ENCODE results near the gene RNF4.

RNF4 gene

GRCh38 chr4:2492970-2493369, 24.1 kb downstream of the RNF4 start (continued):
- TF ChIP-seq GLIS3 (CRISPR knock-in tag; IDR thresholded peaks at IDR 0.05) (no peak), CSDC2 (CRISPR knock-in tag; IDR thresholded peaks at IDR 0.05) (no peak), TOX (CRISPR knock-in tag; IDR thresholded peaks at IDR 0.05; ENCODE audit: borderline replicate concordance) (no peak), ZNF565 (CRISPR knock-in tag; conservative IDR thresholded peaks at IDR 0.05; ENCODE audit: low read depth) (no peak)

GRCh38 chr4:2494992-2495391, 26.1 kb downstream of the RNF4 start:
- no peak for ATAC-seq
- TF ChIP-seq GLIS3 (CRISPR knock-in tag; IDR thresholded peaks at IDR 0.05) (no peak), CREB5 (CRISPR knock-in tag; IDR thresholded peaks at IDR 0.05; ENCODE audit: low read depth) (no peak), ESRRG (CRISPR knock-in tag; IDR thresholded peaks at IDR 0.05) (no peak)

GRCh38 chr4:2497324-2497723, 28.4 kb downstream of the RNF4 start:
- no peak for TF ChIP-seq CSDC2 (CRISPR knock-in tag; IDR thresholded peaks at IDR 0.05)
- no peak for TF ChIP-seq PATZ1 (CRISPR knock-in tag; IDR thresholded peaks at IDR 0.05; ENCODE audit: borderline replicate concordance)
- TF ChIP-seq CSRNP3 (CRISPR knock-in tag; IDR thresholded peaks at IDR 0.05), result no peak
- no peak for TF ChIP-seq ZNF8 (CRISPR knock-in tag; IDR thresholded peaks at IDR 0.05)
- no peak for TF ChIP-seq ZNF565 (CRISPR knock-in tag; conservative IDR thresholded peaks at IDR 0.05; ENCODE audit: low read depth)
- TF ChIP-seq ESRRG (CRISPR knock-in tag; IDR thresholded peaks at IDR 0.05), result no peak
- TF ChIP-seq BACH2 (CRISPR knock-in tag; IDR thresholded peaks at IDR 0.05; ENCODE audit: borderline replicate concordance), result no peak
- no peak for TF ChIP-seq SNAI2 (CRISPR knock-in tag; IDR thresholded peaks at IDR 0.05)
- TF ChIP-seq TCF4 (CRISPR knock-in tag; IDR thresholded peaks at IDR 0.05; ENCODE audit: borderline replicate concordance), result no peak
- no peak for TF ChIP-seq GLIS3 (CRISPR knock-in tag; IDR thresholded peaks at IDR 0.05)
- TF ChIP-seq PPARA (CRISPR knock-in tag; IDR thresholded peaks at IDR 0.05; ENCODE audit: borderline replicate concordance), result no peak
- TF ChIP-seq ARNTL (CRISPR knock-in tag; IDR thresholded peaks at IDR 0.05; ENCODE audit: borderline replicate concordance, low read depth), result no peak
- TF ChIP-seq ISL1 (CRISPR knock-in tag; IDR thresholded peaks at IDR 0.05), result no peak
- ATAC-seq, result no peak

- no peak for ATAC-seq
- no peak for TF ChIP-seq TSHZ2 (CRISPR knock-in tag; IDR thresholded peaks at IDR 0.05)
These were observed 29.0 kb downstream of the RNF4 start for GRCh38 chr4:2497931-2498330.

GRCh38 chr4:2500547-2500946, 31.6 kb downstream of the RNF4 start:
- no peak for ATAC-seq
- TF ChIP-seq CREB5 (CRISPR knock-in tag; IDR thresholded peaks at IDR 0.05; ENCODE audit: low read depth) (no peak), TOX (CRISPR knock-in tag; IDR thresholded peaks at IDR 0.05; ENCODE audit: borderline replicate concordance) (no peak), RARB (CRISPR knock-in tag; IDR thresholded peaks at IDR 0.05) (no peak), BACH2 (CRISPR knock-in tag; IDR thresholded peaks at IDR 0.05; ENCODE audit: borderline replicate concordance) (no peak), TCF4 (CRISPR knock-in tag; IDR thresholded peaks at IDR 0.05; ENCODE audit: borderline replicate concordance) (no peak), SNAI2 (CRISPR knock-in tag; IDR thresholded peaks at IDR 0.05) (no peak), ARNTL (CRISPR knock-in tag; IDR thresholded peaks at IDR 0.05; ENCODE audit: borderline replicate concordance, low read depth) (no peak), ZNF70 (CRISPR knock-in tag; IDR thresholded peaks at IDR 0.05) (no peak), ZFP3 (CRISPR knock-in tag; IDR thresholded peaks at IDR 0.05) (no peak), ZFP30 (CRISPR knock-in tag; IDR thresholded peaks at IDR 0.05) (no peak), ISL1 (CRISPR knock-in tag; IDR thresholded peaks at IDR 0.05) (no peak), OSR1 (CRISPR knock-in tag; IDR thresholded peaks at IDR 0.05) (no peak), POU6F1 (CRISPR knock-in tag; IDR thresholded peaks at IDR 0.05; ENCODE audit: borderline replicate concordance, low read depth) (no peak), PPARA (CRISPR knock-in tag; IDR thresholded peaks at IDR 0.05; ENCODE audit: borderline replicate concordance) (no peak)

All from SK-N-SH treated with all-trans-retinoic acid at 6 μM for 48 hours (cell line).